ENCODE results near the gene ANXA8L1. TPM values are rescaled to one million over a fixed set of nuclear protein-coding genes. Genes with fewer than 3 reads are reported as not detected.
"Not testable (repeated sequence)": the region's sequence is repeated elsewhere in the genome, so short reads cannot be mapped to it uniquely, and the experiment has no call there.

ANXA8L1 gene
- total and polyA plus RNA-seq, 9 of the 15 experiments (the other 6 are each of a cell fraction or from before 2014, with no cell fraction given): not detected

DNA sequence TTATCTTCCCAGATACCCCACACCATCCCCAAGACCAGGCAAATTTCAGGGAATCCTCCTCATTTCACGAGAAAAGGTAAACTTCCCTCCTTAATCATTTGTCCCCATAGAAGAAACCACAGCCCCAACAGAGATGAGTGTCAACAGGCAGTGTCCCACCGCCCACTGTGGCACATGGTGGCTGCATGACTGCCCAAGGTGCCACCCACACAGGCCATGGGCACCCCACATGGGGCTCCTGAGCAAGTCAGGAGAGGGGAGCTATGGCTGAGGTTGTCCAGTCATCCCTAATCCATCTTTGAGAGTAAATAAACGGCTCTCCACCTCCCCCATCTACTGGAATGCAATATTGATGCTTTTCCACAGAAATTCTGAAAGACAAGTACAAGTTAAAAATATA is 44.7 kb upstream of the ANXA8L1 start (continued):
- TF ChIP-seq, protein P1, sequence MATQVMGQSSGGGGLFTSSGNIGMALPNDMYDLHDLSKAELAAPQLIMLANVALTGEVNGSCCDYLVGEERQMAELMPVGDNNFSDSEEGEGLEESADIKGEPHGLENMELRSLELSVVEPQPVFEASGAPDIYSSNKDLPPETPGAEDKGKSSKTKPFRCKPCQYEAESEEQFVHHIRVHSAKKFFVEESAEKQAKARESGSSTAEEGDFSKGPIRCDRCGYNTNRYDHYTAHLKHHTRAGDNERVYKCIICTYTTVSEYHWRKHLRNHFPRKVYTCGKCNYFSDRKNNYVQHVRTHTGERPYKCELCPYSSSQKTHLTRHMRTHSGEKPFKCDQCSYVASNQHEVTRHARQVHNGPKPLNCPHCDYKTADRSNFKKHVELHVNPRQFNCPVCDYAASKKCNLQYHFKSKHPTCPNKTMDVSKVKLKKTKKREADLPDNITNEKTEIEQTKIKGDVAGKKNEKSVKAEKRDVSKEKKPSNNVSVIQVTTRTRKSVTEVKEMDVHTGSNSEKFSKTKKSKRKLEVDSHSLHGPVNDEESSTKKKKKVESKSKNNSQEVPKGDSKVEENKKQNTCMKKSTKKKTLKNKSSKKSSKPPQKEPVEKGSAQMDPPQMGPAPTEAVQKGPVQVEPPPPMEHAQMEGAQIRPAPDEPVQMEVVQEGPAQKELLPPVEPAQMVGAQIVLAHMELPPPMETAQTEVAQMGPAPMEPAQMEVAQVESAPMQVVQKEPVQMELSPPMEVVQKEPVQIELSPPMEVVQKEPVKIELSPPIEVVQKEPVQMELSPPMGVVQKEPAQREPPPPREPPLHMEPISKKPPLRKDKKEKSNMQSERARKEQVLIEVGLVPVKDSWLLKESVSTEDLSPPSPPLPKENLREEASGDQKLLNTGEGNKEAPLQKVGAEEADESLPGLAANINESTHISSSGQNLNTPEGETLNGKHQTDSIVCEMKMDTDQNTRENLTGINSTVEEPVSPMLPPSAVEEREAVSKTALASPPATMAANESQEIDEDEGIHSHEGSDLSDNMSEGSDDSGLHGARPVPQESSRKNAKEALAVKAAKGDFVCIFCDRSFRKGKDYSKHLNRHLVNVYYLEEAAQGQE (IDR thresholded peaks at IDR 0.05; ENCODE audit: borderline replicate concordance): no peak
- TF ChIP-seq, protein P1 (CRISPR knock-in tag; IDR thresholded peaks at IDR 0.05; ENCODE audit: low read depth): no peak
- TF ChIP-seq RBM22 (IDR thresholded peaks at IDR 0.05; ENCODE audit: low read depth, low read length, poor library complexity, severe bottlenecking) (no peak), RAD51 (IDR thresholded peaks at IDR 0.05; ENCODE audit: borderline replicate concordance, low read depth) (no peak), EP400 (IDR thresholded peaks at IDR 0.05) (no peak), RFX7 (CRISPR knock-in tag; IDR thresholded peaks at IDR 0.05) (no peak), RFX1 (IDR thresholded peaks at IDR 0.05) (no peak)

DNA sequence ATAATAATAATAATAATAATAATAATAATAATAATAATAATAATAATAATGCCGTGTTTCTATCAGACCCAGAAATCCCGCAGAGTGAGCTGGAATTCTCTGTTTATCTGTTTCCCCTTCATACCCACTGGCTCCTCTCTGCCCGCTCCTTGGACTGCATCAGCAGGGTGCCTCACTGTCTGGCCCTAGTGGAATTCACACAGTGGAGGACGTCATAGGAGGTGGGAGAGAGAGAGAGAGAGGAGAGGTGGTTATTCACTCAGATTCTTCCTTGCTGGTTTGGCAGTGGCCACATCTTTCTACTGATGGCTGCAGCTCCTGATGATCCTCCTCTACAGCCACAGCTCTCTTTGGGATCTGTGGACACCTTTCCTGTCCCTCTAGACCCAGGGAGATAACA is 10.1 kb upstream of the ANXA8L1 start:
- in situ Hi-C loops (cut with MboI); FAIRE-seq; H2AFZ ChIP-seq (ENCODE audit: low read depth, low read length); H3K36me3 ChIP-seq (ENCODE audit: control insufficient read depth, insufficient read depth, low read length); H3K9ac ChIP-seq (ENCODE audit: insufficient read depth in 1 of 2, low read depth in 2 of 2, low read length in 2 of 2); H3K27ac ChIP-seq (ENCODE audit: extremely low read depth, low read depth, low read length); H3K4me3 ChIP-seq; intact Hi-C loops (cut with micrococcal nuclease); H4K20me1 ChIP-seq (replicated peaks; ENCODE audit: control insufficient read depth, insufficient read depth, low read length); ATAC-seq; POLR2A ChIA-PET; H3K4me2 ChIP-seq (ENCODE audit: insufficient read depth, low read length); BruUV-seq (replicated peaks); H3K9me1 ChIP-seq (ENCODE audit: control insufficient read depth, insufficient read depth, low read length); H3K4me1 ChIP-seq (replicated peaks in 1 of 2; ENCODE audit: control insufficient read depth in 2 of 2, insufficient read depth in 2 of 2, low read length in 2 of 2); H3K9me3 ChIP-seq (replicated peaks; ENCODE audit: control insufficient read depth, insufficient read depth, low read depth, low read length); DNase-seq (ENCODE audit: extremely low read depth in 1 of 4, low spot score in 3 of 4); H3K27me3 ChIP-seq (ENCODE audit: control insufficient read depth in 2 of 2, insufficient read depth in 2 of 2, low read length in 2 of 2); H3K79me2 ChIP-seq (ENCODE audit: control insufficient read depth, insufficient read depth, low read length); CTCF ChIA-PET (ENCODE audit: low intra/inter-chr PET ratio): not testable (repeated sequence)
- 0% methylated on average over 4 of the region's 4 CpGs for WGBS (ENCODE audit: insufficient coverage, low coverage, missing lambda C conversion rate)

DNA sequence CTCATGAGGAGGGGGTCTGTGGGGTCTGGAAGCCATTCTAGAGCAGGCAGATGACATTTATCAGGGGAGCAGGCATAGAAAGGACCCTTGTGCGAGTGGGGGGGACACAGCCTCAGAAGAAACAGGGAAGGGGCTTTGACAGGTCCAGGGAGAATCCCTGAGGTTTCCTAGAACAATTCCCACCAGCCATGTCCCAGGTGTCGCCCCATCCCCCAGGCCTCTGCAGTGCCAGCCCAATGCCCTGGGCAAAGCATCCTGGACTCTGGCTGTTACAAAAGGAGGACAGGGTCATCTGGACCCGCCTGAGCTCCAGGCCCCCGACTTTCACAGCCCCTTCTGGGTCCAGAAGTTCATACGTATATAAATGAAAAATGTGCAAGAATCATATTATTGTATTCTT is 8.4 kb upstream of the ANXA8L1 start:
- H3K27me3 ChIP-seq (ENCODE audit: control insufficient read depth in 2 of 2, insufficient read depth in 2 of 2, low read length in 2 of 2); H3K27ac ChIP-seq (ENCODE audit: extremely low read depth, low read depth, low read length); H3K79me2 ChIP-seq (ENCODE audit: control insufficient read depth, insufficient read depth, low read length); H3K9ac ChIP-seq (ENCODE audit: insufficient read depth in 1 of 2, low read depth in 2 of 2, low read length in 2 of 2); POLR2A ChIA-PET; H2AFZ ChIP-seq (ENCODE audit: low read depth, low read length); H3K4me3 ChIP-seq; H3K36me3 ChIP-seq (ENCODE audit: control insufficient read depth, insufficient read depth, low read length); H3K4me1 ChIP-seq (replicated peaks in 1 of 2; ENCODE audit: control insufficient read depth in 2 of 2, insufficient read depth in 2 of 2, low read length in 2 of 2); DNase-seq (ENCODE audit: extremely low read depth in 1 of 4, low spot score in 3 of 4); H3K9me1 ChIP-seq (ENCODE audit: control insufficient read depth, insufficient read depth, low read length); intact Hi-C loops (cut with micrococcal nuclease); ATAC-seq; in situ Hi-C loops (cut with MboI); CTCF ChIA-PET (ENCODE audit: low intra/inter-chr PET ratio); BruUV-seq (replicated peaks); FAIRE-seq; H4K20me1 ChIP-seq (replicated peaks; ENCODE audit: control insufficient read depth, insufficient read depth, low read length); H3K4me2 ChIP-seq (ENCODE audit: insufficient read depth, low read length); H3K9me3 ChIP-seq (replicated peaks; ENCODE audit: control insufficient read depth, insufficient read depth, low read depth, low read length): not testable (repeated sequence)
- WGBS (ENCODE audit: insufficient coverage, low coverage, missing lambda C conversion rate): 0% methylated on average over 1 of the region's 5 CpGs

Data from K562 (cell line).